SK-N-SH treated with all-trans-retinoic acid at 6 μM for 48 hours (cell line): ENCODE measurements around the gene SRRM2.

ENCODE experiments used
- ATAC-seq: fragments of 200-7000 bp; cut with Tn5 transposase; 3 replicates; pipeline ENCODE4 v1.9.1; 2020; ENCODE audit warnings: mild to moderate bottlenecking, moderate library complexity
- ARNTL ChIP-seq: fragments of 450-650 bp; formaldehyde crosslinking; IDR thresholded peaks from 2 replicates; pipeline ENCODE4 v1.5.0; 2020; ENCODE audit warnings: low read depth, mild to moderate bottlenecking, moderate library complexity, borderline replicate concordance
- BACH2 ChIP-seq: fragments of 250-450 bp; sonication (Bioruptor Pico); IDR thresholded peaks from 2 replicates; pipeline ENCODE4 v1.9.0; 2021; ENCODE audit warnings: mild to moderate bottlenecking, borderline replicate concordance
- CSDC2 ChIP-seq: fragments of 250-450 bp; sonication (Bioruptor Pico); IDR thresholded peaks from 2 replicates; pipeline ENCODE4 v1.5.0; 2020; ENCODE audit warnings: mild to moderate bottlenecking, moderate library complexity
- ESRRG ChIP-seq: fragments of 250-450 bp; sonication (Bioruptor Pico); IDR thresholded peaks from 2 replicates; pipeline ENCODE4 v1.6.1; 2021; ENCODE audit warnings: mild to moderate bottlenecking
- GLIS3 ChIP-seq: fragments of 250-450 bp; sonication (Bioruptor Pico); IDR thresholded peaks from 2 replicates; pipeline ENCODE4 v1.5.0; 2020; ENCODE audit warnings: mild to moderate bottlenecking, moderate library complexity
- ISL1 ChIP-seq: fragments of 250-450 bp; sonication (Bioruptor Pico); IDR thresholded peaks from 2 replicates; pipeline ENCODE4 v2.1.2; 2022; ENCODE audit warnings: mild to moderate bottlenecking, moderate library complexity
- OSR1 ChIP-seq: fragments of 250-450 bp; sonication (Bioruptor Pico); IDR thresholded peaks from 2 replicates; pipeline ENCODE4 v1.8.0; 2022; ENCODE audit warnings: moderate library complexity, mild to moderate bottlenecking, inconsistent platforms
- PATZ1 ChIP-seq: fragments of 250-450 bp; sonication (Bioruptor Pico); IDR thresholded peaks from 2 replicates; pipeline ENCODE4 v1.8.0; 2020; ENCODE audit warnings: mild to moderate bottlenecking, moderate library complexity, borderline replicate concordance
- PPARA ChIP-seq: fragments of 250-450 bp; sonication (Bioruptor Pico); IDR thresholded peaks from 2 replicates; pipeline ENCODE4 v1.5.0; 2020; ENCODE audit warnings: mild to moderate bottlenecking, borderline replicate concordance
- RARB ChIP-seq: fragments of 250-450 bp; sonication (Bioruptor Pico); IDR thresholded peaks from 2 replicates; pipeline ENCODE4 v1.8.0; 2021; ENCODE audit warnings: mild to moderate bottlenecking, moderate library complexity
- TCF4 ChIP-seq: fragments of 250-450 bp; sonication (Bioruptor Pico); IDR thresholded peaks from 2 replicates; pipeline ENCODE4 v1.8.0; 2021; ENCODE audit warnings: mild to moderate bottlenecking, moderate library complexity, borderline replicate concordance
- TOX ChIP-seq: fragments of 250-450 bp; sonication (Bioruptor Pico); IDR thresholded peaks from 2 replicates; pipeline ENCODE4 v1.8.0; 2021; ENCODE audit warnings: mild to moderate bottlenecking, moderate library complexity, borderline replicate concordance
- ZC3H10 ChIP-seq: fragments of 250-450 bp; sonication (Bioruptor Pico); IDR thresholded peaks from 2 replicates; pipeline ENCODE4 v1.5.1; 2021; ENCODE audit warnings: mild to moderate bottlenecking, moderate library complexity
- ZFP3 ChIP-seq: fragments of 250-450 bp; sonication (Bioruptor Pico); IDR thresholded peaks from 2 replicates; pipeline ENCODE4 v1.5.0; 2020; ENCODE audit warnings: mild to moderate bottlenecking, moderate library complexity
- ZFP30 ChIP-seq: fragments of 450-650 bp; formaldehyde crosslinking; IDR thresholded peaks from 2 replicates; pipeline ENCODE4 v1.5.0; 2022; ENCODE audit warnings: mild to moderate bottlenecking, moderate library complexity
- ZNF565 ChIP-seq: fragments of 450-650 bp; formaldehyde crosslinking; conservative IDR thresholded peaks from 2 replicates; pipeline ENCODE4 v1.5.0; 2020; ENCODE audit warnings: low read depth, mild to moderate bottlenecking, moderate library complexity
- ZNF8 ChIP-seq: fragments of 450-650 bp; formaldehyde crosslinking; IDR thresholded peaks from 2 replicates; pipeline ENCODE4 v1.5.0; 2020; ENCODE audit warnings: mild to moderate bottlenecking, moderate library complexity
- TF ChIP-seq, protein P1 (sequence below): fragments of 250-450 bp; sonication (Bioruptor Pico); IDR thresholded peaks from 2 replicates; pipeline ENCODE4 v1.8.0; 2021; ENCODE audit warnings: low read depth, mild to moderate bottlenecking, moderate library complexity, borderline replicate concordance
- TF ChIP-seq, protein P2 (sequence below): fragments of 250-450 bp; sonication (Bioruptor Pico); IDR thresholded peaks from 2 replicates; pipeline ENCODE4 v1.5.1; 2020; ENCODE audit warnings: low read depth, mild to moderate bottlenecking, moderate library complexity
- TF ChIP-seq, protein P3 (sequence below): fragments of 250-450 bp; sonication (Bioruptor Pico); IDR thresholded peaks from 2 replicates; pipeline ENCODE4 v1.5.0; 2020; ENCODE audit warnings: mild to moderate bottlenecking, moderate library complexity
- TF ChIP-seq, protein P4 (sequence below): fragments of 250-450 bp; sonication (Bioruptor Pico); IDR thresholded peaks from 2 replicates; pipeline ENCODE4 v1.5.1; 2021; ENCODE audit warnings: mild to moderate bottlenecking, moderate library complexity

The SRRM2 gene

DNA sequence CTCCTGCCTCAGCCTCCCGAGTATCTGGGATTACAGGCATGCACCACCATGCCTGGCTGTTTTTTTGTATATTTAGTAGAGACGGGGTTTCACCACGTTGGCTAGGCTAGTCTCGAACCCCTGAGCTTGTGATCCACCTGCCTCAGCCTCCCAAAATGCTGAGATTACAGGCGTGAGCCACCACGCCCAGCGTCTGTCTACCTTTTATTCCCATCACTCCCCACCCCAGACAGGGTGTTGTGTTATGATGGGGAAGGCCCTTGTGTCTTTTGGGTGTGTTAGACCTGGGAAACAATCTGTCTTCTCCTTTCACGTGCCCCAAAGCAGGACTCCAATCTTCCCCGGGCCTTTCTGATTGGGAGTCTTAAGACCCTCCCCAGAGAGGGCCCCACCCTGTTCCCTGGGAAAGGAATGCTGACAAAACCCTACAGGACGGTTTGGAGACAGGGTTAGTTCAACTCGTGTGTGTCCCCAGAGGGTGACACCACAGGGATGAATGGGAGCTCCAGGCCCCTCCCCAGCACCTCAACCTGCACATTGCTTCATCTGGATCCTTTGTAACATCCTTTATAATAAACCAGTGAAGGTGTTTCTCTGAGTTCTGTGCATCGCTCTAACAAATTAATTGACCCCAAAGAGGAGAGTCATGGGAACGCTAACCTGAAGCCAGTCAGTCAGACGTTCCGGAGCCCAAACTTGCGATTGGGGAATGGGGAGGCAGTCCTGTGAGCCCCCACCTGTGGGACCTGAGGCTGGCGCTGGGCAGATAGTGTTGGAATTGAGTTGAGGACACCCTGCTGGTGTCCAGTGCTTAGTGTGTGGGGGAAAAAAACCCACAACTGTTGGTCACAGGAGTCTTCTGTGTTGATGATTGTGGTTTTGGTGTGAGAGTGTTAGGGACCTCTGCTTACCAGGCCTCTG lies 27.8 kb downstream of the SRRM2 start:
- TF ChIP-seq ESRRG (CRISPR knock-in tag) (no peak), ZFP30 (CRISPR knock-in tag) (no peak), CSDC2 (no peak), TCF4 (no peak), PPARA (CRISPR knock-in tag) (no peak), BACH2 (no peak), GLIS3 (CRISPR knock-in tag) (no peak)
- TF ChIP-seq, protein P1, sequence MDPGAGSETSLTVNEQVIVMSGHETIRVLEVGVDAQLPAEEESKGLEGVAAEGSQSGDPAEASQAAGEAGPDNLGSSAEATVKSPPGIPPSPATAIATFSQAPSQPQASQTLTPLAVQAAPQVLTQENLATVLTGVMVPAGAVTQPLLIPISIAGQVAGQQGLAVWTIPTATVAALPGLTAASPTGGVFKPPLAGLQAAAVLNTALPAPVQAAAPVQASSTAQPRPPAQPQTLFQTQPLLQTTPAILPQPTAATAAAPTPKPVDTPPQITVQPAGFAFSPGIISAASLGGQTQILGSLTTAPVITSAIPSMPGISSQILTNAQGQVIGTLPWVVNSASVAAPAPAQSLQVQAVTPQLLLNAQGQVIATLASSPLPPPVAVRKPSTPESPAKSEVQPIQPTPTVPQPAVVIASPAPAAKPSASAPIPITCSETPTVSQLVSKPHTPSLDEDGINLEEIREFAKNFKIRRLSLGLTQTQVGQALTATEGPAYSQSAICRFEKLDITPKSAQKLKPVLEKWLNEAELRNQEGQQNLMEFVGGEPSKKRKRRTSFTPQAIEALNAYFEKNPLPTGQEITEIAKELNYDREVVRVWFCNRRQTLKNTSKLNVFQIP (CRISPR knock-in tag) = no peak
- no peak for ATAC-seq

DNA sequence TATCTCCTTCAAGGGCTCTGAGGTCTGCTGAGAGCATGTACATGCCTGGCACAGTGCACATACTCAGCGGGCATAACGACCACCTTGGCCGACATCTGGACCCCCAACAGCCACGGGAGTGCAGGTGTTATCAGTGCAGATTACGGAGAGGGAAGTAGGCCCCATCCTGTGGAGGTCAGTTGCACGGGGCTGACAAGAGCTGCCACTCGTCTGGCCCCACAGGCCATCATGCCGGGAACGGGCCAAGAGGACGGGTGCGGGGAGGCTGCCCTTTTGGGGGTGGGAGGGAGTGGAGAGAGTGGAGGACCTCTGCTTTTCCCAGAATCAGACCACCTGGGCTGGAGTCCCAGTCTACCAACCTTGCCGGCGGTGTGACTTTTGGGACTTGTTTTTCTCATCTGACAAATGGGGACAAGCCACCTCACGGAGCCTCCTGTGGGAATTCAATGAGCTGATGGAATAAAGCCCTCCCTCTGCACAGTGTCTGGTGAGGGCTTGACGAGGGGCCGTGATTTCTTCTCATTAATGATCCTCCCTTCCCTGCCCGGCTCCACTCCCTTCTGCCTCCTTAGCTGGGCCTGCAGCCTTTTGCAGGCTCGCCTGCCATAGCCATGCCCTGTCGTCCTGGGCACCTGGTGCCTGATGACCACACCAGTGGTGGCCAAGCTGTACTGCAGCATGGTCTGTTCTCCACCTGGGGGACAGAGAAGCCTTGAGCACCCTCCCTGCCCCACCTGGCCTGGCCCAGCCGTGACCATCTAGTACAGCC lies 30.3 kb downstream of the SRRM2 start:
- TF ChIP-seq ESRRG (CRISPR knock-in tag) (no peak), ZC3H10 (CRISPR knock-in tag) (no peak), CSDC2 (no peak), ARNTL (CRISPR knock-in tag) (no peak), ISL1 (no peak), RARB (CRISPR knock-in tag) (no peak), ZNF565 (CRISPR knock-in tag) (no peak), ZFP30 (CRISPR knock-in tag) (no peak), GLIS3 (CRISPR knock-in tag) (no peak), ZNF8 (CRISPR knock-in tag) (no peak), PATZ1 (no peak), PPARA (CRISPR knock-in tag) (no peak)
- TF ChIP-seq, protein P2, sequence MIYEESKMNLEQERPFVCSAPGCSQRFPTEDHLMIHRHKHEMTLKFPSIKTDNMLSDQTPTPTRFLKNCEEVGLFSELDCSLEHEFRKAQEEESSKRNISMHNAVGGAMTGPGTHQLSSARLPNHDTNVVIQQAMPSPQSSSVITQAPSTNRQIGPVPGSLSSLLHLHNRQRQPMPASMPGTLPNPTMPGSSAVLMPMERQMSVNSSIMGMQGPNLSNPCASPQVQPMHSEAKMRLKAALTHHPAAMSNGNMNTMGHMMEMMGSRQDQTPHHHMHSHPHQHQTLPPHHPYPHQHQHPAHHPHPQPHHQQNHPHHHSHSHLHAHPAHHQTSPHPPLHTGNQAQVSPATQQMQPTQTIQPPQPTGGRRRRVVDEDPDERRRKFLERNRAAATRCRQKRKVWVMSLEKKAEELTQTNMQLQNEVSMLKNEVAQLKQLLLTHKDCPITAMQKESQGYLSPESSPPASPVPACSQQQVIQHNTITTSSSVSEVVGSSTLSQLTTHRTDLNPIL = no peak
- TF ChIP-seq, protein P3, sequence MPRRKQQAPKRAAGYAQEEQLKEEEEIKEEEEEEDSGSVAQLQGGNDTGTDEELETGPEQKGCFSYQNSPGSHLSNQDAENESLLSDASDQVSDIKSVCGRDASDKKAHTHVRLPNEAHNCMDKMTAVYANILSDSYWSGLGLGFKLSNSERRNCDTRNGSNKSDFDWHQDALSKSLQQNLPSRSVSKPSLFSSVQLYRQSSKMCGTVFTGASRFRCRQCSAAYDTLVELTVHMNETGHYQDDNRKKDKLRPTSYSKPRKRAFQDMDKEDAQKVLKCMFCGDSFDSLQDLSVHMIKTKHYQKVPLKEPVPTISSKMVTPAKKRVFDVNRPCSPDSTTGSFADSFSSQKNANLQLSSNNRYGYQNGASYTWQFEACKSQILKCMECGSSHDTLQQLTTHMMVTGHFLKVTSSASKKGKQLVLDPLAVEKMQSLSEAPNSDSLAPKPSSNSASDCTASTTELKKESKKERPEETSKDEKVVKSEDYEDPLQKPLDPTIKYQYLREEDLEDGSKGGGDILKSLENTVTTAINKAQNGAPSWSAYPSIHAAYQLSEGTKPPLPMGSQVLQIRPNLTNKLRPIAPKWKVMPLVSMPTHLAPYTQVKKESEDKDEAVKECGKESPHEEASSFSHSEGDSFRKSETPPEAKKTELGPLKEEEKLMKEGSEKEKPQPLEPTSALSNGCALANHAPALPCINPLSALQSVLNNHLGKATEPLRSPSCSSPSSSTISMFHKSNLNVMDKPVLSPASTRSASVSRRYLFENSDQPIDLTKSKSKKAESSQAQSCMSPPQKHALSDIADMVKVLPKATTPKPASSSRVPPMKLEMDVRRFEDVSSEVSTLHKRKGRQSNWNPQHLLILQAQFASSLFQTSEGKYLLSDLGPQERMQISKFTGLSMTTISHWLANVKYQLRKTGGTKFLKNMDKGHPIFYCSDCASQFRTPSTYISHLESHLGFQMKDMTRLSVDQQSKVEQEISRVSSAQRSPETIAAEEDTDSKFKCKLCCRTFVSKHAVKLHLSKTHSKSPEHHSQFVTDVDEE (CRISPR knock-in tag) = no peak
- 0 out of 3 replicates have a peak, but pooled peaks have one; percentile 16 for ATAC-seq

GRCh38 chr16:2783581-2784357 lies 31.3 kb downstream of the SRRM2 start:
- ATAC-seq = no peak
- TF ChIP-seq ESRRG (CRISPR knock-in tag) (no peak), PPARA (CRISPR knock-in tag) (no peak), ZNF565 (CRISPR knock-in tag) (no peak), ZFP3 (CRISPR knock-in tag) (no peak), ZNF8 (CRISPR knock-in tag) (no peak), TOX (no peak), OSR1 (CRISPR knock-in tag) (no peak), ZFP30 (CRISPR knock-in tag) (no peak)
- TF ChIP-seq, protein P4, sequence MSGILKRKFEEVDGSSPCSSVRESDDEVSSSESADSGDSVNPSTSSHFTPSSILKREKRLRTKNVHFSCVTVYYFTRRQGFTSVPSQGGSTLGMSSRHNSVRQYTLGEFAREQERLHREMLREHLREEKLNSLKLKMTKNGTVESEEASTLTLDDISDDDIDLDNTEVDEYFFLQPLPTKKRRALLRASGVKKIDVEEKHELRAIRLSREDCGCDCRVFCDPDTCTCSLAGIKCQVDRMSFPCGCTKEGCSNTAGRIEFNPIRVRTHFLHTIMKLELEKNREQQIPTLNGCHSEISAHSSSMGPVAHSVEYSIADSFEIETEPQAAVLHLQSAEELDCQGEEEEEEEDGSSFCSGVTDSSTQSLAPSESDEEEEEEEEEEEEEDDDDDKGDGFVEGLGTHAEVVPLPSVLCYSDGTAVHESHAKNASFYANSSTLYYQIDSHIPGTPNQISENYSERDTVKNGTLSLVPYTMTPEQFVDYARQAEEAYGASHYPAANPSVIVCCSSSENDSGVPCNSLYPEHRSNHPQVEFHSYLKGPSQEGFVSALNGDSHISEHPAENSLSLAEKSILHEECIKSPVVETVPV (CRISPR knock-in tag) = no peak
- TF ChIP-seq, protein P2 = no peak
- TF ChIP-seq, protein P3 (CRISPR knock-in tag) = no peak
